ENCODE data around the gene NAALADL2. TPM values are rescaled to one million over a fixed set of nuclear protein-coding genes. Genes with fewer than 3 reads are reported as not detected.

The NAALADL2 gene
- total and polyA plus RNA-seq, 2 of the 13 experiments (the other 11 are each of a cell fraction or from before 2014, with no cell fraction given): 0.08 TPM; not detected in 1

- CTCF ChIA-PET (ENCODE audit: low intra/inter-chr PET ratio, low total read pairs): no interaction called here
Observed at GRCh38 chr3:175433026-175433674, 574.0 kb downstream of the NAALADL2 start.

GRCh38 chr3:175434561-175434960 lies 575.4 kb downstream of the NAALADL2 start:
- BruUV-seq (replicated peaks): no TSS peak
- H3K9me3 ChIP-seq (ENCODE audit: low read length): no peaks in the 10 kb centered on the region; the same call in 1 of the 2 replicates
- FAIRE-seq: no peak
- no peak overlapping the region for H3K4me2 ChIP-seq (ENCODE audit: low read depth, low read length)
- no peaks in the 10 kb centered on the region for H4K20me1 ChIP-seq (ENCODE audit: insufficient read depth, low read length)
- no peak for TF ChIP-seq RFXANK (CRISPR knock-in tag; IDR thresholded peaks at IDR 0.05)
- no peak for TF ChIP-seq ZNF784 (CRISPR knock-in tag; IDR thresholded peaks at IDR 0.05; ENCODE audit: borderline replicate concordance)
- no peak for TF ChIP-seq DNMT3B (CRISPR knock-in tag; conservative IDR thresholded peaks at IDR 0.05)
- TF ChIP-seq CBX2 (IDR thresholded peaks at IDR 0.05; ENCODE audit: low read depth, low read length): no peak
- TF ChIP-seq CBX2 (CRISPR knock-in tag; IDR thresholded peaks at IDR 0.05; ENCODE audit: low read depth): no peak
- no peak for TF ChIP-seq GABPB1 (CRISPR knock-in tag; IDR thresholded peaks at IDR 0.05)
- TF ChIP-seq ARNT2 (CRISPR knock-in tag; IDR thresholded peaks at IDR 0.05; ENCODE audit: low read depth): no peak
- no peak for TF ChIP-seq ZBTB42 (CRISPR knock-in tag; IDR thresholded peaks at IDR 0.05)
- in situ Hi-C loops (cut with HindIII; ENCODE audit: extremely low pct_ligation_motif_present, low pct_unique_long_range_greater_than_20kb) (no loop called here), intact Hi-C loops (cut with micrococcal nuclease; ENCODE audit: unreplicated experiment) (no loop called here)
- POLR2A ChIA-PET: no interaction called here
- no peaks in the 10 kb centered on the region for H3K79me2 ChIP-seq (ENCODE audit: insufficient read depth, low read length)
- ATAC-seq: no peak
- H3K9ac ChIP-seq (ENCODE audit: insufficient read depth, low read depth, low read length): no peak overlapping the region
- H3K4me1 ChIP-seq (ENCODE audit: insufficient read depth, low read length): no peaks in the 10 kb centered on the region
- H3K27ac ChIP-seq (ENCODE audit: extremely low read length, insufficient read depth, low read length): no peak overlapping the region
- H3K4me3 ChIP-seq (replicated peaks in 1 of 3; ENCODE audit: insufficient read depth in 1 of 3, low read depth in 2 of 3, low read length in 3 of 3): no peak overlapping the region
- H3K27me3 ChIP-seq (ENCODE audit: control insufficient read depth in 1 of 2, insufficient read depth in 2 of 2, low read length in 2 of 2): no peaks in the 10 kb centered on the region
- no peak for DNase-seq (ENCODE audit: low spot score)
- no peaks in the 10 kb centered on the region for H3K36me3 ChIP-seq (replicated peaks in 1 of 2; ENCODE audit: control insufficient read depth in 1 of 2, insufficient read depth in 2 of 2, low read length in 2 of 2)
- CTCF ChIA-PET (ENCODE audit: low intra/inter-chr PET ratio, low total read pairs): no interaction called here
- H2AFZ ChIP-seq (ENCODE audit: low read length): no peak overlapping the region

More at GRCh38 chr3:175433026-175433674, 574.0 kb downstream of the NAALADL2 start:
- WGBS (ENCODE audit: low lambda C conversion rate): 26% methylated on average over 5 of the region's 5 CpGs
- in situ Hi-C loops (cut with HindIII; ENCODE audit: extremely low pct_ligation_motif_present, low pct_unique_long_range_greater_than_20kb) (no loop called here), intact Hi-C loops (cut with micrococcal nuclease; ENCODE audit: unreplicated experiment) (no loop called here)
- Histone ChIP-seq H4K20me1 (ENCODE audit: insufficient read depth, low read length) (no peaks in the 10 kb centered on the region), H3K36me3 (replicated peaks in 1 of 2; ENCODE audit: control insufficient read depth in 1 of 2, insufficient read depth in 2 of 2, low read length in 2 of 2) (no peaks in the 10 kb centered on the region), H3K9ac (ENCODE audit: insufficient read depth, low read depth, low read length) (no peak overlapping the region), H3K4me2 (ENCODE audit: low read depth, low read length) (no peak overlapping the region), H3K9me3 (ENCODE audit: low read length) (peaks cover 5% of the 10 kb centered on the region), H3K4me3 (replicated peaks in 1 of 3; ENCODE audit: insufficient read depth in 1 of 3, low read depth in 2 of 3, low read length in 3 of 3) (no peak overlapping the region), H3K27me3 (ENCODE audit: control insufficient read depth in 1 of 2, insufficient read depth in 2 of 2, low read length in 2 of 2) (no peaks in the 10 kb centered on the region), H3K27ac (ENCODE audit: extremely low read length, insufficient read depth, low read length) (no peak overlapping the region), H2AFZ (ENCODE audit: low read length) (no peak overlapping the region), H3K79me2 (ENCODE audit: insufficient read depth, low read length) (no peaks in the 10 kb centered on the region), H3K4me1 (ENCODE audit: insufficient read depth, low read length) (no peaks in the 10 kb centered on the region)
- POLR2A ChIA-PET: no interaction called here
- BruUV-seq (replicated peaks): no TSS peak
- ATAC-seq: no peak
- no peak for FAIRE-seq
- DNase-seq (ENCODE audit: low spot score): no peak
- no peak for TF ChIP-seq ZIK1 (CRISPR knock-in tag; IDR thresholded peaks at IDR 0.05; ENCODE audit: borderline replicate concordance, low read depth)
- no peak for TF ChIP-seq SIX4 (CRISPR knock-in tag; IDR thresholded peaks at IDR 0.05)
- no peak for TF ChIP-seq ZNF12 (CRISPR knock-in tag; IDR thresholded peaks at IDR 0.05)
- TF ChIP-seq HOXA9 (CRISPR knock-in tag; IDR thresholded peaks at IDR 0.05; ENCODE audit: borderline replicate concordance): no peak
- no peak for TF ChIP-seq STAT5B (CRISPR knock-in tag; IDR thresholded peaks at IDR 0.05)
